22Rv1 (cell line): Measurements from ENCODE around the gene NECTIN1.

Experiments used
- H3K27ac ChIP-seq: fragments of 450-650 bp; 2 replicates; pipeline ENCODE4 v1.5.1; 2017
- CTCF ChIP-seq: fragments of 450-650 bp; IDR thresholded peaks from 2 replicates; pipeline ENCODE4 v1.5.1; 2017; ENCODE audit warnings: mild to moderate bottlenecking
- ZFX ChIP-seq: fragments of 450-650 bp; IDR thresholded peaks from 2 replicates; pipeline ENCODE4 v1.6.1; 2017; ENCODE audit warnings: antibody characterized with exemption, borderline replicate concordance

The NECTIN1 gene

GRCh38 chr11:119706887-119707286, 22.1 kb downstream of the NECTIN1 start:
- H3K27ac ChIP-seq = no peak overlapping the region
- TF ChIP-seq CTCF (peak; percentile 50), ZFX (no peak)

GRCh38 chr11:119706029-119706428, 23.0 kb downstream of the NECTIN1 start:
- TF ChIP-seq ZFX (no peak), CTCF (no peak)
- H3K27ac ChIP-seq = no peak overlapping the region

DNA sequence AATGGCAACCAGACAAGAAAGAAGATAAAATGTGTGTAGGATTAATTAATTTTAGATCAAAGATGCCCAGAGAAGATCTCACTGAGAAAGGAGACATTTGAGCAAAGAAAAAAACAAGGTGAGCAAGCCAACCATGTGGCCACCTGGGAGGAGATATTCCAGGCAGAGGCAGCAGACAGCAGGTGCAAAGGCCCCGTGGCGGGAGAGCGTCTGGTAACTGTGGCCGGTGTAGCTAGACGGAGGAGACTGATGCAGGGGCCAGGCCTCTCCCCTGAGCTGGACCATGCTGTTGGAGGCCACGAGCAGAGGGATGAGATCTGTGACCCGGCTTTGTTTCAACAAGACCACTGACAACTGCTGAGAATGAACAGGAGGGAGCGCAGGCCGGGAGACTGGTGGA, 23.6 kb downstream of the NECTIN1 start:
- H3K27ac ChIP-seq = no peak overlapping the region
- TF ChIP-seq ZFX (no peak), CTCF (no peak)

GRCh38 chr11:119704849-119705248, 24.2 kb downstream of the NECTIN1 start:
- TF ChIP-seq CTCF (no peak), ZFX (no peak)
- no peak overlapping the region for H3K27ac ChIP-seq

DNA sequence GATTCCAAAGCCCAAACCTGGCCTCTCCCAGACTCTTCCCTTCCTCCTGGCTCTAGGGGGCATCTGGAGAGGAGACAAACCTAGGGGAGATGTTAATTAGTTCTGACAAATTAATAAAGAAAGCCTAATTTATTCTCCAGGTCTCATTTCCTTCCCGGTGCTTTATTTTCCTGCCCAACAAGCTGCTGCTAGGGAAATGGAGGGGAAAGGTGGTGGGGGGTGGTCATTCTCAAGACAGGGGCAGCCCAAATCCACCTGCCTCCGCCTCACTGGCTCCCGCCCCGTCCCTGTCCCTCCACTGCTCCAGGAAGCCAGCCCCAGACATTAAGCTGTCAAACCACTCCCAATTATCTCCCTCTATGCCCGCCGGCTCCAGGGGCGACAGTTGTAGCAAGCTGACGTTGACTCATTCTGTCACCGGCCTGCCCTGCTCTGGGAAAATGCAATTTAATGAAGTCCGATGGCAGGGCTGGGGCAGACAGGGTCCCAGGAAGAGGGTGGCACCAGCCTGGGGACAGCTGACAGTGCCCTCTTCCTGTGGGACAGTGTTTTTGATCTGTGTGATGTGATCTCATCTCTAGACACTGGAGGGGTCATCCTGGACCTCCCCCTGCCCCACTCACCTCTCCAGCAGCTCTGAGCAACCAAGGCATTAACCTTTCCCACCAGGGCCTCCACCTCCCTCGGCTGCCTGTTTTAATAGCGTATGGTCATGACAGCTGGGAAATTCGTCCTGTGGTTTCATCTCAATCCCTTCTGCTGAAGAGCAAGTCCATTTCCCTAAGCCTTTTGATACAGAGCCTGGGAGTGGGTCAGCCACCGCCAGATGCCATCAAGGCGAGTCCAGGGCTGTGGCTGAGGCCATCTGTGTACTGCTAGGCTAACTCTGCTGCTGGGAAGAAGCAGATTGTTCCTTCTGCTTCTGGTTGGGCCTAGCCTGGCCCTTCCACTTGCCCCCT, 27.1 kb downstream of the NECTIN1 start:
- TF ChIP-seq CTCF (no peak), ZFX (no peak)
- no peak overlapping the region for H3K27ac ChIP-seq

- H3K27ac ChIP-seq = no peak overlapping the region
- no peak for TF ChIP-seq CTCF
- TF ChIP-seq ZFX = no peak
These were observed 28.3 kb downstream of the NECTIN1 start for GRCh38 chr11:119700536-119701346.

DNA sequence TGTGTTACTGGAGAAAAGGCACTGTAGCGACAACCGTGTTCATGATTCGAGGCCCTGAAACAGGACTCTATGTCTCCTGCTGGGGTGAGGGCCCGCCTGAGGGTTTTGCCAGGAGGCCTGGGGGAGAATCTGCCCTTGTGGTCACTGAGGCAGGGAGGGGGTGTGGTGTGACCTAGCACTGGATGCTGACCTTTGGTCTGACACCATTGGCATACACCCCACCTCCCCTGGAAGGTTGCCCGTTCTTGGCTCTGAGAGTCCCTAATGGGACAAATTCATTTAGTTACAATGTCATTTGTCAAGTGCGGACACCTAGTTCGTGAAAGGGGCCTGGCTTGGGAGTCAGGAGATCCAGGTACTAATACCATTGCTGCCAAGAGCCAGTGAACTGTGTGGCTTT, 29.0 kb downstream of the NECTIN1 start:
- TF ChIP-seq ZFX = no peak
- TF ChIP-seq CTCF = no peak
- no peak overlapping the region for H3K27ac ChIP-seq
